ENCODE results near the gene DAB1.

Gene DAB1

DNA sequence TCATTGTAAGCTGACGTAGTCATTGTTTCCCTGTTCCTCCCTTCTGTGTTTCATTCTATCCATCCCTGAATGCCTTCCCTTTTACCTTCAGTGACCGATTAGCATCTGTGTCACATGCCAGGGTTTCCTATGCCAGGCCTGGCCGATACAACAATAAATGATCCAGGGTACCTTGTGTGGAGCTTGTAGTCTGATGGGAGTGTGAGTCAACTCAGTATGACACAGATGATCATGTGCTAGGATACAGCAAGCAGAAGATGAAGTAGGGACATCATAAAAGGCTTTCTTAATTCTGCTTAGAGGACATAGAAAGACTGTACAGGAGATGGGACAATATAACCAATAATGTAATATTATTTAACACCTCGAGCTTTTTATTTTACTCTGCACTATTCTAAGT is 294.0 kb downstream of the DAB1 start:
- no peak for DNase-seq (ENCODE audit: low read depth in 1 of 2, low spot score in 1 of 2)

DNA sequence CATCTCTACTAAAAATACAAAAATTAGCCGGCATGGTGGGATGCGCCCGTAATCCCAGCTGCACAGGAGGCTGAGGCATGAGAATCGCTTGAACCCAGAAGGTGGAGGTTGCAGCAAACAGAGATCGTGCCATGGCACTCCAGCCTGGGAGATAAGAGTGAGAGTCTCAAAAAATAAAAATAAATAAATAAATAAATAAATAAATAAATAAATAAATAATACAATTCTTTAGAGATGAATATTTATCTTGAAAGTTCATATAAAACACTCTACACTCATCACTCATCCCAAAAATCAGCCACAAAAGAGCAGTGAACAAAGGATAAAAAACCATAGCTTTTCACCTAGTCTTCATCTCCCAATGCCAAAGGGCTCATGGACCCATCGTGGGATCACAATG is 295.9 kb downstream of the DAB1 start:
- no peak for DNase-seq (ENCODE audit: low read depth in 1 of 2, low spot score in 1 of 2)

DNA sequence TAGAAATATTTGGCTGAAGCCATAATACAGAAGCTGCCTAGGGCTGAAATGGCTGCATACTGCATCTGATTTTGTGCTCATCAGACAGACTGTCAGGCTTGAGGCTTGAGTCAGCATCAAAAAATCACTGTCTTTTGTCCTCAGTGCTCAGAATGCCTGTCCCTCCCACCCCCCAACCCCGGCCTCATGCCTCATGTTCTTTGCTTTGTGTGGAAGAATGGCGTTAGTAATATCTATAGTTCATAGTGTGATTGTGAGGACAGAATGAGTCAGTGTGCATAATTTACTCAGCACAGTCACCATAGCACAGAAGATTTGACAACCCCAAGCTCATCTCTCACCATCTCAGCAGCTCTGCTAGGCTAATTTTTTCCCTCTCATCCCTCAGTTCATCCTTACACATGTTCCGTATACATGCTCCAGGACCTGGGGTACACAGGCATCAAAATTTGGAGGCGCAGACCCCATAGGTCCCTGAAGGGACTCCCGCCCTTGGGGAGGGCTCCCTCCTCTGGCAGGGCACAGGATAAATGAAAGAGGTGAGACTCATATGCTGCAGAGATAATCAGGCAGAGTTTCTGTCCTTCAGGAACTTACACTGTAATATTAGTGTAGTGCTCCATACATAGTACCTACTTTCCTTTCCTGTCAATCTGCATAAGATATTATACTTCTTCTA is 299.0 kb downstream of the DAB1 start:
- no peak for DNase-seq (ENCODE audit: low read depth in 1 of 2, low spot score in 1 of 2)

DNA sequence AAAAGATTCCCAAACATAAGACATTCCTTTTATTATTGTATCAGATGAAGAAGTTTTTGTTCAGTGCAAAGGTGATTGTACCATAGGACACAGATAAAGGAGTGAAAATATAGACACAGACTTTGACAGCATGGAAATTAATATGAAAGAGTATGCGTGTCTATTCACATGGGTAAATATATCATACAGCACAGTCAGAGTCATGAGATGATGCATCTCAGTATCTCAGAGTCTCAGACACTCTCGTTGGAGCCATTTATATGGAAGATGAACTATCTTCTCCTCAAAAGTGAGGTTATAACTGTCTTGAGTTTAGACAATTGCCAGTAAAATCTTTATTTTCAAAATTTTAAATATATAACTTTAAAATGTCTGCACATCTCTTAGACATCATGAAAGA is 299.7 kb downstream of the DAB1 start:
- no peak for DNase-seq (ENCODE audit: low read depth in 1 of 2, low spot score in 1 of 2)

- DNase-seq (ENCODE audit: low read depth in 1 of 2, low spot score in 1 of 2) = no peak
These were observed 301.8 kb downstream of the DAB1 start for GRCh38 chr1:57122031-57122430.

DNA sequence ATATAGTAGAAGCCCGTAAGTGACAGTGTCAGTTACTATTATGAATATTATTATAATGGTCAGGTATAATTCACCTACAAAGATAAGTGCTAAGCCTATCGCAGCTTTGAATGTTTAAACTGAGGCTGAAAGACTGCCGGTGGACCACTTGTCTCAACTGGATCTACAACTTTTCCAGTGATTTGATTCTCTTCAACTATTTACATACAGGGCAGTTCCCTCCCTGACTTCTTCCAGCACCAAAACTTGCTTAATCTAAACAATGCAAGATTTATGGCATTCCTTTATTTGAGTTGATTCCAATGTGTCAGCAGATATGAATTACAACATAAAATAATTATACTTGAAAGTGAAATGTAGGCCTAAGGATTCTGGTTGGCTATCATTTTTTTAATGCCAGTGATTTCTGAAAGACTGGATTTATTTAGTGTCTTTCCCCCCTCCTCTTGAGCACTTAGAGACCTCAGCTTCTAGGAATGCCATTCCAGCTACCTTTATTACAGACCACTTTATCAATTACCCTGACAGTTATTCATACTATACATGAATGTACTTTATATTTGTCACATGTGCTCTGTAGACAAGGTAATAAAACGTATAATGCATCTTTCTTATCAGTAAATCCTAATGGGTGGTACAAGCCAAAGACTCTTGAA is 304.8 kb downstream of the DAB1 start:
- no peak for DNase-seq (ENCODE audit: low read depth in 1 of 2, low spot score in 1 of 2)

GRCh38 chr1:57117753-57118152 is 306.1 kb downstream of the DAB1 start:
- no peak for DNase-seq (ENCODE audit: low read depth in 1 of 2, low spot score in 1 of 2)

- no peak for DNase-seq (ENCODE audit: low read depth in 1 of 2, low spot score in 1 of 2)
These were observed 307.0 kb downstream of the DAB1 start for GRCh38 chr1:57116871-57117270.

- DNase-seq (ENCODE audit: low read depth in 1 of 2, low spot score in 1 of 2) = no peak
These were observed 308.7 kb downstream of the DAB1 start for GRCh38 chr1:57115030-57115614.

- no peak for DNase-seq (ENCODE audit: low read depth in 1 of 2, low spot score in 1 of 2)
These were observed 311.7 kb downstream of the DAB1 start for GRCh38 chr1:57112148-57112547.

DNA sequence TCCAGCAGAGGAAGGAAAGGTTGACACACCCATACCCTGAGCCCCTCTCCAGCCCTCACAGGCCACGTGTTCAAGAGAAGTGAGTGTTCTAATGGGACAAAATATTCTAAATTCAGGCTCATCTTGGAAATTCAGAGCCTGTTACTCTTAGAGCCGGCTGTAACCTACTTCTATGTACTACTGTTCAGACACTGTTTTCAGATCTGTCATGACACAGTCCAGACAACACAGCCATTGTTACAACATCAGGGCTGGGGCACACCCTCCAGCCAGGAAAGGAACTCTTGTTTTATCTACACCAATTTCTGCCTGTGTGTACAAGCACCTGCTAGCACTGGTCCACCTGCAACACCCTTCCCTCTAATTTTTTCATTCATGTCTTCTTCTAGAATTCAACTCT is 312.7 kb downstream of the DAB1 start:
- no peak for DNase-seq (ENCODE audit: low read depth in 1 of 2, low spot score in 1 of 2)

GRCh38 chr1:57109883-57110282 is 314.0 kb downstream of the DAB1 start:
- DNase-seq (ENCODE audit: low read depth in 1 of 2, low spot score in 1 of 2) = no peak

DNA sequence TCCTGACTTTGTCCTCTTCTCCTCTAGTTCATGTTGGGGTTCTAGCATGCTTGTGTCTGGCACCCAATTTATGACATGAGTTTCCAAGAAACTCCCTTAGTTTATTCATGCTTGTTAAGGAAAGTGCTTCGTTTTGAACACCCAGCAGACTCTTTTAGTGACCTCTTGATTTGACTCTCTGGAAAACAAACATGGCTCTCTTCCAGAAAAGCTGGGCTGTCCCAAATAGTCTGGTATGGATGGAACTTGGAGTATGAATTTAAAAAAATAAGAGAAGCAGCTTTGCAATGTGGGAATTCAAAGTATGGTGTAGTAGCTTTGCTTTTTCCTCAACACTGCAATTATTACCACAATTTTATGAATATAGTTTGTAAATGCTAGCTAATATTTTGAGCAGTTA is 314.6 kb downstream of the DAB1 start:
- DNase-seq (ENCODE audit: low read depth in 1 of 2, low spot score in 1 of 2) = no peak

DNA sequence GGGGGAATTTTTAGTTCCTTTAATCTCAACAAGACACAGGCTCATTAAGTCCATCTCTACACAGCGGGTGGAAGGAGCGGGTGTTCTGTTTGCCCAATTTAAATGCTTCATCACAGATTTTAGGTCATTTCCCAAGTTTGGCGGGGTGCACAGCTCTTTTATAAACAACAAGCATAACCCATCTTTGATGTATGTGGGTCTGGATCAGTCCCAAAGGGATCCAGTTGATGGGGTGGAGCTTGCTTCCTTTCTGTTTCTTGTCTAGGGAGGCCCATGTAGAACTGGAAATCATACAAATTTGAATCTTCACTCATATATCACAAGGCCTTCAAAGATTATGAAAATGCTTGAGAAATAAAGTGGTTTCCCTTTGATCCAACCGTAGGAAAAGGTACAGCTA is 317.6 kb downstream of the DAB1 start:
- DNase-seq (ENCODE audit: low read depth in 1 of 2, low spot score in 1 of 2) = no peak

- DNase-seq (ENCODE audit: low read depth in 1 of 2, low spot score in 1 of 2) = no peak
These were observed 321.1 kb downstream of the DAB1 start for GRCh38 chr1:57102561-57103326.

GRCh38 chr1:57101209-57101608 is 322.7 kb downstream of the DAB1 start:
- no peak for DNase-seq (ENCODE audit: low read depth in 1 of 2, low spot score in 1 of 2)

- DNase-seq (ENCODE audit: low read depth in 1 of 2, low spot score in 1 of 2) = no peak
These were observed 329.1 kb downstream of the DAB1 start for GRCh38 chr1:57094749-57095148.

DNA sequence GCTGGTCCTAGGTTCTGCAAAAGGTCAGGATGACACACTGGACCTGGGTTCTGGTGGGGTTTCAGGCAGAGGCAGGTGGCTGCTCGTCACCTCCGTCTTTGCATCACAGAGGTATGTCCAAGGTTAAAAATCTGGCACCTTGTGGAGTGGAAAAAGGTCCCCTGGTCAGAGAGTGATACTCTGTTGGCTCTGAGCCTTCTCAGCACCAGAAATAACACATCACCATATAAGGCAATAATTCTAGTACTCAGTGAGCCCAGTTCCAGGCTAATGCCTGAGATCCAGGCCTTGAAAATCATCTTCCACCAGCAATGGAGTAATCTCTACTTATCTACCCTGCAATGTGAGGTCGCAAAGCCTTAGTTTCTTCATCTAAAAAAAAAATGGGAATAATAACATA is 330.7 kb downstream of the DAB1 start:
- no peak for DNase-seq (ENCODE audit: low read depth in 1 of 2, low spot score in 1 of 2)

GRCh38 chr1:57091642-57092041 is 332.2 kb downstream of the DAB1 start:
- no peak for DNase-seq (ENCODE audit: low read depth in 1 of 2, low spot score in 1 of 2)

DNA sequence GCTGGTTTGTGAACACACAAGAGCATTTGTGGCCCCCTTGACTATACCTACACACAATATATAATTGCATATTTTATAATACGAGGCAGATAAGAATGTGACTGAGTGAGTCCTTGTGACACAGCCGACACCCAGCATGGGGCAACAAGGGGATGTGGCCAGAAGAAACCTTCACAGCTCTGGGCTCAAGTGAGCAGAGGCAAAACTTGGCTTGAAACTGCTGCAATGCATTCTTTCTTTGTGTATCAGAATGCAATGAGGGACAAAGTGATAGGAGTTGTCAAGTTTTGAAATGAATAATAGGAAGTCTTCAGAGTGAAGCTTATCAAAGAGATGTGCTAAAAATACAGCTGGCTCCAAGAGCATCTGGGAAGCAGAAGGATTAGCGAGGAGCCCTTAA is 334.0 kb downstream of the DAB1 start:
- DNase-seq (ENCODE audit: low read depth in 1 of 2, low spot score in 1 of 2) = no peak

DNA sequence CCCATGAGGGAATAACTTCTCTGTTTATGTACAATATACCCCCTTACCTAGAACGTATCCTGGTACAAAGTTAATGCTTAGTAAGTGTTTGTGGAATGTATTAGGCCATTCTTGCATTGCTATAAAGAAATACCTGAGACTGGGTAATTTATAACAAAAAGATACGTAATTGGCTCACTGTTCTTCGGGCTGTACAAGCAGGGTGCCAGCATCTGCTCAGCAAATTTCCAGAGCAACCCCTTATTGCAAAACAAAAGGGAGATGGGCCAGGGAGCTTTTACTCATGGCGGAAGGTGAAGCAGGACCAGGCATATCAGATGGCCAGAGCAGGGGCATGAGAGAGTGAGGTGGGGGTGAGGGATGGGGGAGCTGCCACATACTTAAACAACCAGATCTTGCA is 334.6 kb downstream of the DAB1 start:
- DNase-seq (ENCODE audit: low read depth in 1 of 2, low spot score in 1 of 2) = no peak

GRCh38 chr1:57088653-57089052 is 335.2 kb downstream of the DAB1 start:
- DNase-seq (ENCODE audit: low read depth in 1 of 2, low spot score in 1 of 2) = no peak

All from activated CD4-positive, alpha-beta T cell treated with anti-CD3 and anti-CD28 coated beads, Interleukin-2, amount 50 U/mL, for 24 hours (primary cell).